Measurements from ENCODE around the gene TRABD2B.

DNA sequence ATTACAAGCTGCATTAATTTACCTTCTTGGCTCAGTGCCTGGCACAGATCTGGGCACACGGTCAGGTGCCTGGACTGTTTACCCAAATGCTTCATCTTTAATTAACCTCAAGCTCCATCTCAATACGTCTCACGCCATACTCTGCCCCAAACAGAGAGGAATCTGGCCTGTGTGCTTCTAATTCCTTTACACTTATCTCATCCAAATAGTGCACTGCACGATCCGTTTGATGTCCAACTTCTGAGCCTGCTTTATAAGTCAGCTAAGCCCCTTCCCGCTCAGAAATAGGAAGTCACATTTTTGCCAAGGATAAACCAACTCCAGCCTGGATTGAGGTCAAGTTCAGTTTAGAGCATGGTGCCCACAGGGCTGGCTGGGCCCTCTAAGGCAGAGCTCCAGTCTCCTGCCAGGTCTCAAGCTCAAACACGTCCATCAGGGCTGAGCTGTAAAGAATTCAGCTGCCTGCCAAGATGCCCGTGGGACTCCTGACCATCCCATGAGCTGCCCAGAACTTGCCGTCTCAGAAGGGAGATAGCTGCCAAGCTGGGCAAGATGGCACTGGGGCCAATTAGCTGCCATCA is 233.5 kb downstream of the TRABD2B start:
- TF ChIP-seq, protein P1, sequence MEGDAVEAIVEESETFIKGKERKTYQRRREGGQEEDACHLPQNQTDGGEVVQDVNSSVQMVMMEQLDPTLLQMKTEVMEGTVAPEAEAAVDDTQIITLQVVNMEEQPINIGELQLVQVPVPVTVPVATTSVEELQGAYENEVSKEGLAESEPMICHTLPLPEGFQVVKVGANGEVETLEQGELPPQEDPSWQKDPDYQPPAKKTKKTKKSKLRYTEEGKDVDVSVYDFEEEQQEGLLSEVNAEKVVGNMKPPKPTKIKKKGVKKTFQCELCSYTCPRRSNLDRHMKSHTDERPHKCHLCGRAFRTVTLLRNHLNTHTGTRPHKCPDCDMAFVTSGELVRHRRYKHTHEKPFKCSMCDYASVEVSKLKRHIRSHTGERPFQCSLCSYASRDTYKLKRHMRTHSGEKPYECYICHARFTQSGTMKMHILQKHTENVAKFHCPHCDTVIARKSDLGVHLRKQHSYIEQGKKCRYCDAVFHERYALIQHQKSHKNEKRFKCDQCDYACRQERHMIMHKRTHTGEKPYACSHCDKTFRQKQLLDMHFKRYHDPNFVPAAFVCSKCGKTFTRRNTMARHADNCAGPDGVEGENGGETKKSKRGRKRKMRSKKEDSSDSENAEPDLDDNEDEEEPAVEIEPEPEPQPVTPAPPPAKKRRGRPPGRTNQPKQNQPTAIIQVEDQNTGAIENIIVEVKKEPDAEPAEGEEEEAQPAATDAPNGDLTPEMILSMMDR (IDR thresholded peaks at IDR 0.05), result no peak
- TF ChIP-seq MXD4 (CRISPR knock-in tag; IDR thresholded peaks at IDR 0.05; ENCODE audit: borderline replicate concordance), result no peak
- no peak for TF ChIP-seq CREB1 (CRISPR knock-in tag; IDR thresholded peaks at IDR 0.05)
- TF ChIP-seq, protein P2, sequence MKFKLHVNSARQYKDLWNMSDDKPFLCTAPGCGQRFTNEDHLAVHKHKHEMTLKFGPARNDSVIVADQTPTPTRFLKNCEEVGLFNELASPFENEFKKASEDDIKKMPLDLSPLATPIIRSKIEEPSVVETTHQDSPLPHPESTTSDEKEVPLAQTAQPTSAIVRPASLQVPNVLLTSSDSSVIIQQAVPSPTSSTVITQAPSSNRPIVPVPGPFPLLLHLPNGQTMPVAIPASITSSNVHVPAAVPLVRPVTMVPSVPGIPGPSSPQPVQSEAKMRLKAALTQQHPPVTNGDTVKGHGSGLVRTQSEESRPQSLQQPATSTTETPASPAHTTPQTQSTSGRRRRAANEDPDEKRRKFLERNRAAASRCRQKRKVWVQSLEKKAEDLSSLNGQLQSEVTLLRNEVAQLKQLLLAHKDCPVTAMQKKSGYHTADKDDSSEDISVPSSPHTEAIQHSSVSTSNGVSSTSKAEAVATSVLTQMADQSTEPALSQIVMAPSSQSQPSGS (CRISPR knock-in tag; IDR thresholded peaks at IDR 0.05; ENCODE audit: borderline replicate concordance, low read depth), result no peak
- no peak for TF ChIP-seq JUN (CRISPR knock-in tag; IDR thresholded peaks at IDR 0.05)
- TF ChIP-seq, protein P3, sequence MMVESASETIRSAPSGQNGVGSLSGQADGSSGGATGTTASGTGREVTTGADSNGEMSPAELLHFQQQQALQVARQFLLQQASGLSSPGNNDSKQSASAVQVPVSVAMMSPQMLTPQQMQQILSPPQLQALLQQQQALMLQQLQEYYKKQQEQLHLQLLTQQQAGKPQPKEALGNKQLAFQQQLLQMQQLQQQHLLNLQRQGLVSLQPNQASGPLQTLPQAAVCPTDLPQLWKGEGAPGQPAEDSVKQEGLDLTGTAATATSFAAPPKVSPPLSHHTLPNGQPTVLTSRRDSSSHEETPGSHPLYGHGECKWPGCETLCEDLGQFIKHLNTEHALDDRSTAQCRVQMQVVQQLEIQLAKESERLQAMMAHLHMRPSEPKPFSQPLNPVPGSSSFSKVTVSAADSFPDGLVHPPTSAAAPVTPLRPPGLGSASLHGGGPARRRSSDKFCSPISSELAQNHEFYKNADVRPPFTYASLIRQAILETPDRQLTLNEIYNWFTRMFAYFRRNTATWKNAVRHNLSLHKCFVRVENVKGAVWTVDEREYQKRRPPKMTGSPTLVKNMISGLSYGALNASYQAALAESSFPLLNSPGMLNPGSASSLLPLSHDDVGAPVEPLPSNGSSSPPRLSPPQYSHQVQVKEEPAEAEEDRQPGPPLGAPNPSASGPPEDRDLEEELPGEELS (CRISPR knock-in tag; IDR thresholded peaks at IDR 0.05), result no peak

Data from WTC11 (cell line).